OCI-LY3 (cell line): ENCODE results near the gene ADPRS.

Source experiments
- H2AFZ ChIP-seq: fragments of 200-600, 300-600 bp; shearing (Covaris generic); 2 replicates; pipeline ENCODE4 v1.6.0; 2014; ENCODE audit warnings: antibody characterized with exemption, low read depth, low read length
- H3K27ac ChIP-seq: fragments of 200-600, 300-600 bp; sonication (generic); 2 replicates; pipeline ENCODE4 v1.5.1; 2014; ENCODE audit warnings: mild to moderate bottlenecking, low read length, moderate library complexity, mixed read lengths
- H3K27me3 ChIP-seq: fragments of 200-600, 300-600 bp; sonication (generic); 2 replicates; pipeline ENCODE4 v1.6.1; 2014; ENCODE audit warnings: low read depth, low read length, mixed read lengths
- H3K36me3 ChIP-seq: fragments of 200-600, 300-600 bp; sonication (generic); replicated peaks from 2 replicates; pipeline ENCODE3; 2014; ENCODE audit warnings: low read depth, low read length, mixed read lengths
- H3K4me1 ChIP-seq: fragments of 300-600, 200-600 bp; sonication (generic); 2 replicates; pipeline ENCODE4 v1.6.1; 2014; ENCODE audit warnings: low read length, mixed read lengths
- H3K4me2 ChIP-seq: fragments of 200-600, 300-600 bp; sonication (generic); 2 replicates; pipeline ENCODE4 v1.6.1; 2014; ENCODE audit warnings: low read length, mixed read lengths
- H3K4me3 ChIP-seq: fragments of 300-600, 200-600 bp; sonication (generic); 2 replicates; pipeline ENCODE4 v1.5.1; 2014; ENCODE audit warnings: antibody characterized with exemption, mild to moderate bottlenecking, low read length, moderate library complexity
- H3K79me2 ChIP-seq: fragments of 300-600, 200-600 bp; shearing (Covaris generic); 2 replicates; pipeline ENCODE4 v1.6.1; 2014; ENCODE audit warnings: mild to moderate bottlenecking, low read length, mixed read lengths
- H3K9ac ChIP-seq: fragments of 300-600, 200-600 bp; shearing (Covaris generic); 2 replicates; pipeline ENCODE4 v1.6.0; 2014; ENCODE audit warnings: mild to moderate bottlenecking, low read length, moderate library complexity
- H3K9me3 ChIP-seq: fragments of 200-600, 300-600 bp; shearing (Covaris generic); 2 replicates; pipeline ENCODE4 v1.6.1; 2014; ENCODE audit warnings: low read length, mixed read lengths; ENCODE audit not compliant: insufficient read depth
- H4K20me1 ChIP-seq: fragments of 200-600, 300-600 bp; sonication (generic); 2 replicates; pipeline ENCODE4 v1.6.1; 2016; ENCODE audit warnings: low read length, mixed read lengths; ENCODE audit not compliant: insufficient read depth
- CTCF ChIP-seq: fragments of 200-600, 300-600 bp; sonication (generic); IDR thresholded peaks from 2 replicates; pipeline ENCODE4 v1.5.1; 2014; ENCODE audit warnings: antibody characterized with exemption, low read length, low read depth
- EZH2phosphoT487 ChIP-seq: fragments of 200-600 bp; shearing (Covaris generic); IDR thresholded peaks from 2 replicates; pipeline ENCODE4 v1.6.1; 2018; ENCODE audit warnings: antibody characterized with exemption, mixed run types, low read depth

The ADPRS gene

GRCh38 chr1:36070349-36070748 is 18.3 kb upstream of the ADPRS start:
- Histone ChIP-seq H2AFZ (no peak overlapping the region), H3K79me2 (no peaks in the 10 kb centered on the region), H3K36me3 (no peaks in the 10 kb centered on the region), H3K27ac (no peak overlapping the region), H3K9ac (no peak overlapping the region), H3K27me3 (no peaks in the 10 kb centered on the region), H3K4me2 (no peak overlapping the region), H4K20me1 (no peaks in the 10 kb centered on the region), H3K4me1 (no peaks in the 10 kb centered on the region), H3K9me3 (no peaks in the 10 kb centered on the region), H3K4me3 (no peak overlapping the region)
- TF ChIP-seq CTCF (no peak), EZH2phosphoT487 (no peak)

GRCh38 chr1:36076979-36077573 is 11.6 kb upstream of the ADPRS start:
- no peaks in the 10 kb centered on the region for H3K36me3 ChIP-seq
- H3K4me1 ChIP-seq, result no peaks in the 10 kb centered on the region
- no peaks in the 10 kb centered on the region for H3K79me2 ChIP-seq
- no peaks in the 10 kb centered on the region for H3K9me3 ChIP-seq
- H3K27ac ChIP-seq, result no peak overlapping the region
- no peak for TF ChIP-seq CTCF
- no peak for TF ChIP-seq EZH2phosphoT487
- no peaks in the 10 kb centered on the region for H3K27me3 ChIP-seq
- H3K4me2 ChIP-seq, result no peak overlapping the region
- H3K9ac ChIP-seq, result no peak overlapping the region
- H4K20me1 ChIP-seq, result no peaks in the 10 kb centered on the region
- H2AFZ ChIP-seq, result no peak overlapping the region
- H3K4me3 ChIP-seq, result no peak overlapping the region

- H2AFZ ChIP-seq, result no peak overlapping the region
- no peaks in the 10 kb centered on the region for H3K9me3 ChIP-seq
- H3K9ac ChIP-seq, result no peak overlapping the region
- TF ChIP-seq EZH2phosphoT487 (no peak), CTCF (no peak)
- no peaks in the 10 kb centered on the region for H3K36me3 ChIP-seq
- no peak overlapping the region for H3K4me3 ChIP-seq
- no peaks in the 10 kb centered on the region for H3K4me1 ChIP-seq
- no peaks in the 10 kb centered on the region for H4K20me1 ChIP-seq
- no peaks in the 10 kb centered on the region for H3K79me2 ChIP-seq
- no peaks in the 10 kb centered on the region for H3K27me3 ChIP-seq
- no peak overlapping the region for H3K27ac ChIP-seq
- no peak overlapping the region for H3K4me2 ChIP-seq
Measured at GRCh38 chr1:36080236-36080635, 8.5 kb upstream of the ADPRS start.

- H3K9ac ChIP-seq, result no peak overlapping the region
- no peak overlapping the region for H3K4me2 ChIP-seq
- H3K4me3 ChIP-seq, result no peak overlapping the region
- no peaks in the 10 kb centered on the region for H3K79me2 ChIP-seq
- no peaks in the 10 kb centered on the region for H3K27me3 ChIP-seq
- H2AFZ ChIP-seq, result no peak overlapping the region
- H3K4me1 ChIP-seq, result no peaks in the 10 kb centered on the region
- no peaks in the 10 kb centered on the region for H3K36me3 ChIP-seq
- H3K27ac ChIP-seq, result no peak overlapping the region
- no peaks in the 10 kb centered on the region for H3K9me3 ChIP-seq
- H4K20me1 ChIP-seq, result no peaks in the 10 kb centered on the region
- TF ChIP-seq CTCF (no peak), EZH2phosphoT487 (no peak)
Measured at GRCh38 chr1:36080801-36081200, 7.9 kb upstream of the ADPRS start.
